GM15510 (cell line): ENCODE results near the gene OAS1.

Source experiments
- POLR2A ChIP-seq: IDR thresholded peaks from 3 replicates; pipeline ENCODE4 v1.6.1; 2011; ENCODE audit warnings: borderline replicate concordance; ENCODE audit not compliant: insufficient read length; ENCODE audit errors: extremely low read depth

Gene OAS1

GRCh38 chr12:112891093-112892024 lies 15.4 kb upstream of the OAS1 start:
- TF ChIP-seq POLR2A = no peak

GRCh38 chr12:112892856-112893255 lies 13.9 kb upstream of the OAS1 start:
- no peak for TF ChIP-seq POLR2A

- TF ChIP-seq POLR2A = no peak
Observed at GRCh38 chr12:112894128-112894527, 12.6 kb upstream of the OAS1 start.

- TF ChIP-seq POLR2A = no peak
Observed at GRCh38 chr12:112898380-112898779, 8.4 kb upstream of the OAS1 start.

- TF ChIP-seq POLR2A = no peak
Observed at GRCh38 chr12:112900298-112901145, 6.2 kb upstream of the OAS1 start.

- no peak for TF ChIP-seq POLR2A
Observed at GRCh38 chr12:112901271-112901670, 5.5 kb upstream of the OAS1 start.

GRCh38 chr12:112904571-112904970 lies 2.2 kb upstream of the OAS1 start:
- TF ChIP-seq POLR2A = no peak

- no peak for TF ChIP-seq POLR2A
Observed at GRCh38 chr12:112905451-112906089, 1.2 kb upstream of the OAS1 start.

GRCh38 chr12:112907415-112908157 lies 824 bp downstream of the OAS1 start:
- no peak for TF ChIP-seq POLR2A

- no peak for TF ChIP-seq POLR2A
Observed at GRCh38 chr12:112908548-112908947, 1.8 kb downstream of the OAS1 start.

- TF ChIP-seq POLR2A = no peak
Observed at GRCh38 chr12:112909693-112910092, 2.9 kb downstream of the OAS1 start.

GRCh38 chr12:112913038-112913688 lies 6.4 kb downstream of the OAS1 start:
- TF ChIP-seq POLR2A = no peak

- TF ChIP-seq POLR2A = no peak
Observed at GRCh38 chr12:112916270-112916669, 9.5 kb downstream of the OAS1 start.

- TF ChIP-seq POLR2A = no peak
Observed at GRCh38 chr12:112919121-112919520, 12.4 kb downstream of the OAS1 start.
